Neural cell (in vitro differentiated cells): ENCODE results near the gene MARVELD1.

Source experiments
- CTCF ChIP-seq: fragments of 450-650 bp; IDR thresholded peaks from 2 replicates; pipeline ENCODE4 v1.5.1; 2014; ENCODE audit warnings: antibody characterized with exemption, mild to moderate bottlenecking, moderate library complexity; ENCODE audit not compliant: poor library complexity, severe bottlenecking
- EP300 ChIP-seq: fragments of 450-650 bp; conservative IDR thresholded peaks from 2 replicates; pipeline ENCODE4 v1.6.1; 2014; ENCODE audit warnings: antibody characterized with exemption, mild to moderate bottlenecking, moderate library complexity; ENCODE audit not compliant: poor library complexity, severe bottlenecking
- EZH2 ChIP-seq: fragments of 200-600, 300-800 bp; shearing (Covaris generic), sonication (generic); IDR thresholded peaks from 2 replicates; pipeline ENCODE4 v1.6.1; 2014; ENCODE audit warnings: antibody characterized with exemption, low read length, borderline replicate concordance, mild to moderate bottlenecking; ENCODE audit not compliant: insufficient read depth, poor library complexity, severe bottlenecking
- MXI1 ChIP-seq: fragments of 450-650 bp; conservative IDR thresholded peaks from 2 replicates; pipeline ENCODE4 v1.6.1; 2014; ENCODE audit warnings: antibody characterized with exemption, mild to moderate bottlenecking; ENCODE audit not compliant: poor library complexity, severe bottlenecking
- RAD21 ChIP-seq: fragments of 450-650 bp; conservative IDR thresholded peaks from 2 replicates; pipeline ENCODE4 v1.6.1; 2014; ENCODE audit warnings: antibody characterized with exemption, mild to moderate bottlenecking, moderate library complexity
- REST ChIP-seq: IDR thresholded peaks from 2 replicates; pipeline ENCODE4 v1.6.1; 2012; ENCODE audit warnings: borderline replicate concordance
- TAF1 ChIP-seq: IDR thresholded peaks from 2 replicates; pipeline ENCODE4 v1.6.1; 2012; ENCODE audit warnings: low read depth

GRCh38 chr10:97667463-97667862, 46.1 kb upstream of the MARVELD1 start:
- TF ChIP-seq CTCF (no peak), REST (no peak), EZH2 (no peak), RAD21 (no peak), MXI1 (no peak), EP300 (no peak), TAF1 (no peak)
